ENCODE data around the gene SMARCA4.

DNA sequence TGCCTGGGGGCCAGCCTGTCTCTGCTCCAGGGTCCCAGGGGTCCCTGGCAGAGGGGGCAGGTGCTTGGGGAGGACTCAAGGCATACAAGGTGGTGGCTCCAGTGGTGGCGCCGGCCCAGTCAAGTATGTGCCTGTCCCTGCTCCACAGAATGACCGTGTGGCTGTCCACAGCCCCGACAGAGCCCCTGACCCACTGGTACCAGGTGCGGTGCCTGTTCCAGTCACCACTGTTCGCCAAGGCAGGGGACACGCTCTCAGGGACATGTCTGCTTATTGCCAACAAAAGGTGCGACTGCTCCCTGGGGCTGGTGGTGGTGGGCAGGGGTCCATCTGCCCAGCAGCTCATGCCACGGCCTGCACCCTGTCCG lies 40.6 kb upstream of the SMARCA4 start:
- TF ChIP-seq, protein P1, sequence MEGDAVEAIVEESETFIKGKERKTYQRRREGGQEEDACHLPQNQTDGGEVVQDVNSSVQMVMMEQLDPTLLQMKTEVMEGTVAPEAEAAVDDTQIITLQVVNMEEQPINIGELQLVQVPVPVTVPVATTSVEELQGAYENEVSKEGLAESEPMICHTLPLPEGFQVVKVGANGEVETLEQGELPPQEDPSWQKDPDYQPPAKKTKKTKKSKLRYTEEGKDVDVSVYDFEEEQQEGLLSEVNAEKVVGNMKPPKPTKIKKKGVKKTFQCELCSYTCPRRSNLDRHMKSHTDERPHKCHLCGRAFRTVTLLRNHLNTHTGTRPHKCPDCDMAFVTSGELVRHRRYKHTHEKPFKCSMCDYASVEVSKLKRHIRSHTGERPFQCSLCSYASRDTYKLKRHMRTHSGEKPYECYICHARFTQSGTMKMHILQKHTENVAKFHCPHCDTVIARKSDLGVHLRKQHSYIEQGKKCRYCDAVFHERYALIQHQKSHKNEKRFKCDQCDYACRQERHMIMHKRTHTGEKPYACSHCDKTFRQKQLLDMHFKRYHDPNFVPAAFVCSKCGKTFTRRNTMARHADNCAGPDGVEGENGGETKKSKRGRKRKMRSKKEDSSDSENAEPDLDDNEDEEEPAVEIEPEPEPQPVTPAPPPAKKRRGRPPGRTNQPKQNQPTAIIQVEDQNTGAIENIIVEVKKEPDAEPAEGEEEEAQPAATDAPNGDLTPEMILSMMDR (IDR thresholded peaks at IDR 0.05; ENCODE audit: low read length): no peak
- no peak for TF ChIP-seq EZH2 (IDR thresholded peaks at IDR 0.05; ENCODE audit: borderline replicate concordance, low read length)

All from OCI-LY1 (cell line).